Smooth muscle cell (in vitro differentiated cells): ENCODE results near the gene EFNB3. TPM values are rescaled to one million over a fixed set of nuclear protein-coding genes. Genes with fewer than 3 reads are reported as not detected.
A peak's percentile ranks its signal among the peaks of the same experiment; 100 is the strongest.

Experiments used
- DNase-seq: peaks from one replicate; lab custom pipeline; 2025; ENCODE audit not compliant: unreplicated experiment; lab: John Stamatoyannopoulos, UW
- H2AFZ ChIP-seq: fragments of 200-600 bp; sonication (generic); 2 replicates; pipeline ENCODE4 v1.6.0; 2016; ENCODE audit warnings: antibody characterized with exemption, low read depth, mild to moderate bottlenecking
- H3F3A ChIP-seq: fragments of 200-600 bp; sonication (generic); 2 replicates; pipeline ENCODE4 v1.6.0; 2017; ENCODE audit warnings: antibody characterized with exemption, low read depth
- H3K27ac ChIP-seq: fragments of 200-600 bp; sonication (generic); 2 replicates; pipeline ENCODE4 v1.5.1; 2016; ENCODE audit warnings: low read depth, mild to moderate bottlenecking
- H3K27me3 ChIP-seq: fragments of 200-600 bp; sonication (generic); 2 replicates; pipeline ENCODE4 v1.6.1; 2016; ENCODE audit warnings: low read depth, mild to moderate bottlenecking
- H3K36me3 ChIP-seq: fragments of 200-600 bp; sonication (generic); 2 replicates; pipeline ENCODE4 v1.5.1; 2016; ENCODE audit warnings: low read depth
- H3K4me1 ChIP-seq: fragments of 200-600 bp; sonication (generic); 2 replicates; pipeline ENCODE4 v1.5.1; 2016; ENCODE audit warnings: low read depth
- H3K4me2 ChIP-seq: fragments of 200-600 bp; sonication (generic); 2 replicates; pipeline ENCODE4 v1.6.0; 2016; ENCODE audit warnings: mild to moderate bottlenecking
- H3K4me3 ChIP-seq: fragments of 200-600 bp; sonication (generic); 2 replicates; pipeline ENCODE4 v1.5.1; 2016; ENCODE audit warnings: mild to moderate bottlenecking
- H3K79me2 ChIP-seq: fragments of 200-600 bp; sonication (generic); 2 replicates; pipeline ENCODE4 v1.6.0; 2016; ENCODE audit warnings: low read depth, mild to moderate bottlenecking
- H3K9ac ChIP-seq: fragments of 200-600 bp; sonication (generic); 2 replicates; pipeline ENCODE4 v1.6.0; 2016; ENCODE audit warnings: low read depth
- H3K9me3 ChIP-seq: fragments of 200-600 bp; sonication (generic); replicated peaks from 2 replicates; pipeline ENCODE4 v1.5.1; 2016; ENCODE audit warnings: low read depth
- H4K20me1 ChIP-seq: fragments of 200-600 bp; sonication (generic); 2 replicates; pipeline ENCODE4 v1.6.0; 2016; ENCODE audit warnings: low read depth
- WGBS: methylation state at CpG from one replicate; pipeline ENCODE4 v1.1.7; 2016; ENCODE audit warnings: low lambda C conversion rate; 5-methylcytosine and 5-hydroxymethylcytosine counted together
- polyA plus RNA-seq: library from polyadenylated mRNA; unstranded; fragments of >200 nt; fragmentation: Nextera tagmentation; extraction: Ambion mirVana; gene quantifications from 2 replicates; pipeline ENCODE4 v1.2.1, GENCODE V29; 2016
- total RNA-seq: library from RNA; depleted of rRNA; stranded (reverse); fragments of >200 nt; gene quantifications from 2 replicates; pipeline ENCODE4 v1.2.3, GENCODE V29; 2014
- TF ChIP-seq, protein P1 (sequence below): fragments of 200-600 bp; sonication (generic); IDR thresholded peaks from 2 replicates; pipeline ENCODE4 v1.5.1; 2017; ENCODE audit warnings: borderline replicate concordance, mild to moderate bottlenecking, antibody characterized with exemption; ENCODE audit not compliant: insufficient read depth, poor library complexity, severe bottlenecking

The EFNB3 gene, protein sequence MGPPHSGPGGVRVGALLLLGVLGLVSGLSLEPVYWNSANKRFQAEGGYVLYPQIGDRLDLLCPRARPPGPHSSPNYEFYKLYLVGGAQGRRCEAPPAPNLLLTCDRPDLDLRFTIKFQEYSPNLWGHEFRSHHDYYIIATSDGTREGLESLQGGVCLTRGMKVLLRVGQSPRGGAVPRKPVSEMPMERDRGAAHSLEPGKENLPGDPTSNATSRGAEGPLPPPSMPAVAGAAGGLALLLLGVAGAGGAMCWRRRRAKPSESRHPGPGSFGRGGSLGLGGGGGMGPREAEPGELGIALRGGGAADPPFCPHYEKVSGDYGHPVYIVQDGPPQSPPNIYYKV
- total RNA-seq = 4.8 and 8.1 TPM in 2 replicates
- polyA plus RNA-seq = 6.2 and 6.7 TPM in 2 replicates

DNA sequence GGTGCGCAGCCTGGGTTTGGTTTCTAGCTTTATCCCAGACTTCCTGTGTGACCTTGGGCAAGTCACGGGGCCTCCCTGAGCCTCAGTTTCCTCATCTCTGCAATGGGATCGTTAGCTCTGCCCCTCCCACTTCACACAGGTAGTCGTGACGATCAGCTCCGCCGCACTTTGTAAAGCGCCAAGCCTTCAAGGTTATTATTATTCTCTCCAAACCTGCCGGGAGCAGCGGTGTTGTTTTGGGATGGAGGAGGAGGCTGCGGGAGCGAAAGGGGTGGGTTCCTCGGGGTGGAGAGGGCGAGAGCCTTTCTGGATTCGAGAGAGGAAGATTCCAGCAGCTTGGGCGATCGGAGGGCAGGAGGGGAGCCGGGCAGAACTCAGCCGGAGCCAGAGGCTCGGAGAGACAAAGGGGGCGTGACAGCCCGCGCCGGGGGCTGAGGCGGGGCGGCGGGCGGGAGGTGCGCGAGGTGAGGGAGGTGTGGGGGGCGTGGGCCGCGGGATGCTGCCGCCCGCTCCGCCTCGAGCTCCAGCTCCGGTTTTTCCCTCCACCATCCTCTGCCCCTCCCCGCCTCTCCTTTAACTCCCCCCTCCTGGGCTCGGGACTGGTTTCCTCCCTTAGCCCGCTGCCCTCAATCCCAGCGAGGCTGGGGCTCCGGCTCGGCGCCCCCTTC lies at the start of gene EFNB3:
EFNB3 (plus strand) TSS at position 602 of the 668 bp plus-strand sequence. CDS start 397 bp downstream, outside the sequence.
- peaks cover 22% of the 10 kb centered on the region for H3K4me1 ChIP-seq
- 3% methylated on average over 17 of the region's 45 CpGs for WGBS
- peak within 1 kb of the TSS; percentile 88 for H3K4me2 ChIP-seq
- TF ChIP-seq, protein P1, sequence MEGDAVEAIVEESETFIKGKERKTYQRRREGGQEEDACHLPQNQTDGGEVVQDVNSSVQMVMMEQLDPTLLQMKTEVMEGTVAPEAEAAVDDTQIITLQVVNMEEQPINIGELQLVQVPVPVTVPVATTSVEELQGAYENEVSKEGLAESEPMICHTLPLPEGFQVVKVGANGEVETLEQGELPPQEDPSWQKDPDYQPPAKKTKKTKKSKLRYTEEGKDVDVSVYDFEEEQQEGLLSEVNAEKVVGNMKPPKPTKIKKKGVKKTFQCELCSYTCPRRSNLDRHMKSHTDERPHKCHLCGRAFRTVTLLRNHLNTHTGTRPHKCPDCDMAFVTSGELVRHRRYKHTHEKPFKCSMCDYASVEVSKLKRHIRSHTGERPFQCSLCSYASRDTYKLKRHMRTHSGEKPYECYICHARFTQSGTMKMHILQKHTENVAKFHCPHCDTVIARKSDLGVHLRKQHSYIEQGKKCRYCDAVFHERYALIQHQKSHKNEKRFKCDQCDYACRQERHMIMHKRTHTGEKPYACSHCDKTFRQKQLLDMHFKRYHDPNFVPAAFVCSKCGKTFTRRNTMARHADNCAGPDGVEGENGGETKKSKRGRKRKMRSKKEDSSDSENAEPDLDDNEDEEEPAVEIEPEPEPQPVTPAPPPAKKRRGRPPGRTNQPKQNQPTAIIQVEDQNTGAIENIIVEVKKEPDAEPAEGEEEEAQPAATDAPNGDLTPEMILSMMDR = no peak
- H4K20me1 ChIP-seq = no peaks in the 10 kb centered on the region
- H3K79me2 ChIP-seq = no peaks in the 10 kb centered on the region
- H3K27ac ChIP-seq = peak within 1 kb of the TSS; percentile 55
- H3K9me3 ChIP-seq = no peaks in the 10 kb centered on the region
- peak within 1 kb of the TSS; percentile 71 for H2AFZ ChIP-seq
- H3K9ac ChIP-seq = peak within 1 kb of the TSS; percentile 82
- no peaks in the 10 kb centered on the region for H3K36me3 ChIP-seq
- H3K27me3 ChIP-seq = no peaks in the 10 kb centered on the region
- no peak for DNase-seq
- no peaks in the 10 kb centered on the region for H3F3A ChIP-seq
- peak within 1 kb of the TSS; percentile 61 for H3K4me3 ChIP-seq

DNA sequence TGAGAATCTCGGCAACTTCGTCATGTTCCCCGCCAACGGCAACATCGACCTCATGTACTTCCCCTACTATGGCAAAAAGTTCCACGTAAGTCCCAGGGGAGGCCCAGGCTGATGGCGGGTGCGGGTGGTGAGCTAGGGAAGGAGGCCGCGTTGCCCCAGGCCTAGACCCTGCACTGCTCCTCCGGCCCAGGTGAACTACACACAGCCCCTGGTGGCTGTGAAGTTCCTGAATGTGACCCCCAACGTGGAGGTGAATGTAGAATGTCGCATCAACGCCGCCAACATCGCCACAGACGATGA lies 49.5 kb upstream of the EFNB3 start:
- no peak overlapping the region for H3K9ac ChIP-seq
- H3K36me3 ChIP-seq = no peaks in the 10 kb centered on the region
- TF ChIP-seq, protein P1 = no peak
- no peak overlapping the region for H3K4me3 ChIP-seq
- H3K27me3 ChIP-seq = peaks cover 11% of the 10 kb centered on the region
- H3K9me3 ChIP-seq = no peaks in the 10 kb centered on the region
- no peaks in the 10 kb centered on the region for H3F3A ChIP-seq
- H3K4me1 ChIP-seq = peaks cover 11% of the 10 kb centered on the region
- no peak overlapping the region for H3K27ac ChIP-seq
- H2AFZ ChIP-seq = no peak overlapping the region
- DNase-seq = no peak
- no peaks in the 10 kb centered on the region for H4K20me1 ChIP-seq
- H3K4me2 ChIP-seq = no peak overlapping the region
- WGBS = 93% methylated on average over 17 of the region's 17 CpGs
- H3K79me2 ChIP-seq = no peaks in the 10 kb centered on the region

DNA sequence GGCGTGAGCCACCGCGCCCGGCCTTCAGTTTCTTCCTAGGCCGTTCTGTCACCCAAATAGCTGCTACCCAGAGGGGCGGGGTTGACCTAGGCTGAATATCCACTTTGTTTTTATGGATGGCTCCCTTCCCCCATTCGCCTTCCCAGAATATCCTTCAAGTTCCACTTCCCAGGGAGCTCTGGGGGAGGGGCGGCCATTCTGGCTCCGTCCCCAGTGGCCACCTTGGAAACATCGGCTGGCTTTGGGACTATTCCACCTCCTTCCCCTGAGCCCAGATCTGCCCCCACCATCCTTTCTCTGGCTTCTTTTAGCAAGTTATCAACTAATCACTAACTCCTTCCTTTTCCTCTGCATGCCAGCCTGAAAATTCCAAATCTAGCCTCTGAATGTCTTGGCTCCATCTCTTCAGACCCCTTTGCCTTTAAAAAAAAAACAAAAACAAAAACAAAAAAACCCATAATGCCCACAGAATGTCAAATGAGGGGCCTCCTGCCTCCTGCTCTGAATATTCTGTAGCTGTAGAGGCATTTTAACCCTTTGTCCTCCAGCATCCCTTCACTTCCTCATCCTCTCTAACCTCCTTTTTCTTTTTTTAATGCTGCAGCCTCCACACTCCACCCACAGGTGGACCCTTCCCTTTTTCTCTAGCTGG lies 47.9 kb upstream of the EFNB3 start:
- H3K4me2 ChIP-seq = peak overlapping the region; percentile 1
- H3K4me3 ChIP-seq = no peak overlapping the region
- peaks cover 5% of the 10 kb centered on the region for H3K4me1 ChIP-seq
- no peaks in the 10 kb centered on the region for H3K36me3 ChIP-seq
- no peaks in the 10 kb centered on the region for H3F3A ChIP-seq
- WGBS = 19% methylated on average over 10 of the region's 10 CpGs
- H3K9ac ChIP-seq = no peak overlapping the region
- DNase-seq = no peak
- no peaks in the 10 kb centered on the region for H3K27me3 ChIP-seq
- no peak overlapping the region for H2AFZ ChIP-seq
- TF ChIP-seq, protein P1 = no peak
- H3K9me3 ChIP-seq = no peaks in the 10 kb centered on the region
- H3K79me2 ChIP-seq = no peaks in the 10 kb centered on the region
- no peaks in the 10 kb centered on the region for H4K20me1 ChIP-seq
- H3K27ac ChIP-seq = no peak overlapping the region
